ENCODE measurements around the gene SLC12A6. TPM values are rescaled to one million over a fixed set of nuclear protein-coding genes. Genes with fewer than 3 reads are reported as not detected.

Gene SLC12A6
- total RNA-seq, 2 donors from 2014 or later = 16.0 to 19.6 TPM

- no peak for DNase-seq
- intact Hi-C loops (cut with DNase I) = no loop called here
- no peak for ATAC-seq
These were observed 1.2 kb downstream of the SLC12A6 start for GRCh38 chr15:34336231-34336990.

GRCh38 chr15:34335176-34336032, 2.2 kb downstream of the SLC12A6 start:
- no peak for DNase-seq
- intact Hi-C loops (cut with DNase I) = no loop called here
- no peak for ATAC-seq

- intact Hi-C loops (cut with DNase I) = no loop called here
- ATAC-seq (no peak), DNase-seq (no peak)
These were observed 2.9 kb downstream of the SLC12A6 start for GRCh38 chr15:34334672-34335071.

GRCh38 chr15:34332553-34333120, 4.9 kb downstream of the SLC12A6 start:
- no peak for ATAC-seq
- no peak for DNase-seq
- intact Hi-C loops (cut with DNase I) = no loop called here

- DNase-seq (no peak), ATAC-seq (no peak)
- intact Hi-C loops (cut with DNase I) = no loop called here
These were observed 5.8 kb downstream of the SLC12A6 start for GRCh38 chr15:34331809-34332208.

- no peak for ATAC-seq
- DNase-seq = no peak
- intact Hi-C loops (cut with DNase I) = no loop called here
These were observed 7.3 kb downstream of the SLC12A6 start for GRCh38 chr15:34330279-34330678.

GRCh38 chr15:34329006-34329405, 8.6 kb downstream of the SLC12A6 start:
- DNase-seq (no peak), ATAC-seq (no peak)
- intact Hi-C loops (cut with DNase I) = no loop called here

GRCh38 chr15:34327906-34328305, 9.7 kb downstream of the SLC12A6 start:
- DNase-seq (no peak), ATAC-seq (no peak)
- intact Hi-C loops (cut with DNase I) = no loop called here

- intact Hi-C loops (cut with DNase I) = no loop called here
- no peak for ATAC-seq
- no peak for DNase-seq
These were observed 12.2 kb downstream of the SLC12A6 start for GRCh38 chr15:34325368-34325767.

- DNase-seq = no peak
- no peak for ATAC-seq
- intact Hi-C loops (cut with DNase I) = no loop called here
These were observed 12.6 kb downstream of the SLC12A6 start for GRCh38 chr15:34324933-34325332.

- ATAC-seq (no peak), DNase-seq (no peak)
- intact Hi-C loops (cut with DNase I) = no loop called here
These were observed 14.4 kb downstream of the SLC12A6 start for GRCh38 chr15:34323217-34323616.

- intact Hi-C loops (cut with DNase I) = no loop called here
- DNase-seq = peak; percentile 62
- peak; percentile 96 to 99 for ATAC-seq
These were observed 19.1 kb downstream of the SLC12A6 start for GRCh38 chr15:34318277-34319079.

GRCh38 chr15:34314491-34315490, 22.8 kb downstream of the SLC12A6 start:
- intact Hi-C loops (cut with DNase I) = no loop called here
- ATAC-seq (no peak), DNase-seq (no peak)

- DNase-seq (no peak), ATAC-seq (no peak)
- intact Hi-C loops (cut with DNase I) = no loop called here
These were observed 26.0 kb downstream of the SLC12A6 start for GRCh38 chr15:34311563-34311962.

GRCh38 chr15:34304613-34305012, 33.0 kb downstream of the SLC12A6 start:
- intact Hi-C loops (cut with DNase I) = no loop called here
- DNase-seq (no peak), ATAC-seq (no peak)

- ATAC-seq (no peak), DNase-seq (no peak)
- intact Hi-C loops (cut with DNase I) = no loop called here
These were observed 36.5 kb downstream of the SLC12A6 start for GRCh38 chr15:34301058-34301457.

- DNase-seq (no peak), ATAC-seq (no peak)
- intact Hi-C loops (cut with DNase I) = no loop called here
These were observed 40.5 kb downstream of the SLC12A6 start for GRCh38 chr15:34297059-34297458.

GRCh38 chr15:34292621-34293020, 45.0 kb downstream of the SLC12A6 start:
- ATAC-seq (no peak), DNase-seq (no peak)
- intact Hi-C loops (cut with DNase I) = no loop called here

Data from left cardiac atrium (tissue), 4 donors.